ENCODE measurements around the gene DDR2.
"Not testable (repeated sequence)": the region's sequence is repeated elsewhere in the genome, so short reads cannot be mapped to it uniquely, and the experiment has no call there.

DDR2 gene

GRCh38 chr1:162790303-162790984 is 158.2 kb downstream of the DDR2 start, which contains the start of gene HSD17B7:
Gene HSD17B7 (plus strand): TSS chr1:162790702. CDS start chr1:162790801, 99 bp downstream.
- 0 out of 2 replicates have a peak, but pooled peaks have one; percentile 44 for TF ChIP-seq POLR2AphosphoS5 (IDR thresholded peaks at IDR 0.05; ENCODE audit: low read depth, low read length)
- TF ChIP-seq POLR2A (IDR thresholded peaks at IDR 0.05; ENCODE audit: low read depth, low read length), result peak; percentile 54; the same call in 1 of the 2 replicates
- not testable (repeated sequence) for DNase-seq (ENCODE audit: insufficient read length, low spot score)
- peak; percentile 100 for FAIRE-seq

GRCh38 chr1:162790985-162791357 is 158.7 kb downstream of the DDR2 start:
- peak; percentile 55 for FAIRE-seq
- DNase-seq (ENCODE audit: insufficient read length, low spot score), result not testable (repeated sequence)

- not testable (repeated sequence) for DNase-seq (ENCODE audit: insufficient read length, low spot score); FAIRE-seq
These were observed 162.0 kb downstream of the DDR2 start for GRCh38 chr1:162794284-162794683.

DNA sequence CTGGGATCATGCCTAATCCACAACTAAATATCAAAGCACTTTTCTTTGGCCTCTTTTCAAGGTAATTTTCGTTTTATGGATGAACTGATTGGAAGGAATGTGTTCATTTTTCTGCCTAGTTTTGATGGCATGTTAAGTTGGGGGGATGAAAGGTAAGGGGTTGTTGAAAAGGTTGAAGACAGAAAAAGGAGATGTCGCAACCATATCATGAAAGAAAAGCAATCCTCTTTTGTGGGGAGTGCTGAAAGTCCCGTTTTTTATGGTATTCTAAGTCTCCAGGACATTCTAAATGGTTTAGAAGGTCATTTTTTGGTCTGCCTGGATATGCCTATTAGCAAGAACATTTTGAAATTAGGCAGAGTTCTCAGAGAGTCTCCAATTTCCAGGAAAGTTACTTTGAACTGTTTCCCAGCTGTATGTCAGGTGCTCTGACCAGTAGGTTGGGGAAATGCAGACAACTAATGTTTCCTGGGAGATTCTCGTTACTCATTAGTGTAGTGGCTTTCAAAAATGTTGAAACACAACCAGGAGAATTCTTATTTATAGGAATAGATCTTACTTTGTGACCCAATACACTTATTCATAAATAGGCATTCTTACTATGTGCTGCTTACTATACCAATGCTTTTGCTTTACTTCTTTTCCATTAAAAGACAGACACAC is 164.5 kb downstream of the DDR2 start:
- FAIRE-seq; DNase-seq (ENCODE audit: insufficient read length, low spot score): not testable (repeated sequence)

GRCh38 chr1:162799995-162800830 is 167.9 kb downstream of the DDR2 start:
- not testable (repeated sequence) for DNase-seq (ENCODE audit: insufficient read length, low spot score); FAIRE-seq

DNA sequence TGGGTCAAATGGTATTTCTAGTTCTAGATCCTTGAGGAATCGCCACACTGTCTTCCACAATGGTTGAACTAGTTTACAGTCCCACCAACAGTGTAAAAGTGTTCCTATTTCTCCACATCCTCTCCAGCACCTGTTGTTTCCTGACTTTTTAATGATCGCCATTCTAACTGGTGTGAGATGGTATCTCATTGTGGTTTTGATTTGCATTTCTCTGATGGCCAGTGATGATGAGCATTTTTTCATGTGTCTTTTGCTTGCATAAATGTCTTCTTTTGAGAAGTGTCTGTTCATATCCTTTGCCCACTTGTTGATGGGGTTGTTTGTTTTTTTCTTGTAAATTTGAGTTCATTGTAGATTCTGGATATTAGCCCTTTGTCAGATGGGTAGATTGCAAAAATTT is 175.2 kb downstream of the DDR2 start:
- not testable (repeated sequence) for FAIRE-seq; DNase-seq (ENCODE audit: insufficient read length, low spot score)

- not testable (repeated sequence) for FAIRE-seq; DNase-seq (ENCODE audit: insufficient read length, low spot score)
These were observed 180.1 kb downstream of the DDR2 start for GRCh38 chr1:162812357-162812756.

- not testable (repeated sequence) for DNase-seq (ENCODE audit: insufficient read length, low spot score); FAIRE-seq
These were observed 185.9 kb downstream of the DDR2 start for GRCh38 chr1:162818136-162818535.

DNA sequence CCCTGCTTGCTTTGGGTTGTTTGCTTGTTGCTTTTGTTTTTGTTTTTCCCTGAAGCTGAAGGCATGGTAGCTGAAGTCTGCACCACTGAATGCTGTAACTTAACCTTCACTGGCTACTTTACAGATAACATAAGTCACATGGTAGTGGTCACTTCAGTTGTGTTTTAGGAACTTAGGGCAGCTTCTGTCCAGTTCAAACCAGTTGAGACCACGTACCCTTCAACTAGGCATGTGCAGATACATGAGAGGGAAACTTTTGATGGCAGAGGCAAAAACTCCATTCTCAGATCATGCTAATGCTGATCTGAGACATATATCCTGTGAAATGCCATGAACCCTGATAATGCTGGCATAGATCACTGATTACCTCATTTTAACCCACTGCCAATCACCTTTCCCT is 186.4 kb downstream of the DDR2 start:
- DNase-seq (ENCODE audit: insufficient read length, low spot score); FAIRE-seq: not testable (repeated sequence)

DNA sequence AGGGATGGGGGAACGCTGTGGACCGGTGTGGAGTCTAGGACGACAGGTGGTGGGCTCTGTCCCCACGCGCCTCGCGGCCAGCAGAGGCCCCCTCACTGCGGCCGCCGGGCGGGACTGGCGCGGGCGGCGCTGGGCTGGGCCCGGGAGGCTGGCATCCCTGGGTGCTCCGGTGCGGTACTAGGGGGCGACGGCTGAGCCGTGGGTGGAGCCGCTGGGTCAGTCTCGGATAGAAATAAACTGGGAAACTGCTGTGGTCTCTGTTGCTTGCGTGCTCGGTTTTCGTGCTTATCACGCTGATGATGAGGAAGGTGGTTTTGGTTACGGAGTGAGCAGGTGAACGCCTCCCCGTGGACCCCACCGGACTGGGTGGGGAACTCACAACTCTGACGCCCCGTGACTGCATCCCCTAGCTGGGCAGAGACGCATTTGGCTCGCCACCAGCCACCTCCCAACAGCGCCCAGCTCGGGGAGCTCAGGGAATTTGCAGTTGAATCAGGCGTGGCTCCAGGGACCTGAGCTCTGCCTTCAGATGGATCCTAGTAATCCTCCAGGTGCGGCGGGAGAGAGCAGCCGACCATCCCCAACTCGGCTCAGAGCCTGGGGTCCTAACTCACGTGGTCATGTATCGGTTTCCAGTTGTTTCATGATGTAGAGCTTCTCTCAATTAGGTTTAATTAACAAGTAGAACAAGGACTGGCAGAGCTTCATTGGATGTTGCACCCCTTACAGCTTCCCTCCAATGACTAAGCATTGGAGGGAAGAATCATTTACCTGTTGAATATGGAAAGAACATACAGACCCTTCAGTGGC is 190.3 kb downstream of the DDR2 start:
- DNase-seq (ENCODE audit: insufficient read length, low spot score) (no peak), FAIRE-seq (peak; percentile 60)
- TF ChIP-seq SPI1 (IDR thresholded peaks at IDR 0.05; ENCODE audit: low read depth, low read length) (no peak), TAF1 (IDR thresholded peaks at IDR 0.05; ENCODE audit: low read depth, low read length) (no peak), POLR2A (IDR thresholded peaks at IDR 0.05; ENCODE audit: low read depth, low read length) (no peak), POLR2AphosphoS5 (IDR thresholded peaks at IDR 0.05; ENCODE audit: low read depth, low read length) (no peak), POU2F2 (IDR thresholded peaks at IDR 0.05; ENCODE audit: low read depth, low read length) (no peak), PAX5 (IDR thresholded peaks at IDR 0.05; ENCODE audit: insufficient read depth, low read length, severe bottlenecking) (no peak)

DNA sequence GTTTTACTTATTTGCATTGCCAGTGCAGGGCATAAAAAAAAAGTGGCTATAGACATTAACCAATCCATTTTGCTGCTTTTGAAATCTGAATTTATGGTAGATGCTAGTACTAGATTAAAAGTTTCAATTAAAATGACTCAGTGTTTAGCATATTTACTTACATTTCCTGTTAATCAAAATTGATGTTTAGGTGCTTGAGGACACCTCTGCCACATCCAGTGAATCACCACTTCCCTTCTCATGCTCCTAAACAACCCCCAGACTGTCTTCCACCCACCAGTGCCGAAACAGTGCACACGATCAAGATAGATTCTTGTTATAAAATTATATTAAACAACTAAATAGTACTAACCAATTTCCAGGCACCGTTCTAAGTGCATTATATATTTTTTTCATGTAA is 191.0 kb downstream of the DDR2 start:
- DNase-seq (ENCODE audit: insufficient read length, low spot score), result no peak
- FAIRE-seq, result no peak
- no peak for TF ChIP-seq POLR2AphosphoS5 (IDR thresholded peaks at IDR 0.05; ENCODE audit: low read depth, low read length)
- no peak for TF ChIP-seq POLR2A (IDR thresholded peaks at IDR 0.05; ENCODE audit: low read depth, low read length)
- TF ChIP-seq PAX5 (IDR thresholded peaks at IDR 0.05; ENCODE audit: insufficient read depth, low read length, severe bottlenecking), result no peak
- no peak for TF ChIP-seq POU2F2 (IDR thresholded peaks at IDR 0.05; ENCODE audit: low read depth, low read length)
- no peak for TF ChIP-seq SPI1 (IDR thresholded peaks at IDR 0.05; ENCODE audit: low read depth, low read length)

Data from GM12891 (cell line).